SKM-1 treated with dmso at 0.1 percent for 144 hours (cell line): ENCODE data around the gene AOPEP.

Experiments
- DNase-seq: peaks from one replicate; lab custom pipeline; 2025; ENCODE audit not compliant: unreplicated experiment; lab: John Stamatoyannopoulos, UW

The AOPEP gene

GRCh38 chr9:95075700-95076099 lies 349.2 kb downstream of the AOPEP start:
- no peak for DNase-seq

GRCh38 chr9:95076696-95077052 lies 350.2 kb downstream of the AOPEP start:
- DNase-seq, result no peak

- DNase-seq, result no peak
Measured at GRCh38 chr9:95077053-95077765, 350.7 kb downstream of the AOPEP start.

GRCh38 chr9:95077766-95078370 lies 351.4 kb downstream of the AOPEP start:
- DNase-seq, result no peak

GRCh38 chr9:95078511-95078910 lies 352.0 kb downstream of the AOPEP start:
- DNase-seq, result no peak

DNA sequence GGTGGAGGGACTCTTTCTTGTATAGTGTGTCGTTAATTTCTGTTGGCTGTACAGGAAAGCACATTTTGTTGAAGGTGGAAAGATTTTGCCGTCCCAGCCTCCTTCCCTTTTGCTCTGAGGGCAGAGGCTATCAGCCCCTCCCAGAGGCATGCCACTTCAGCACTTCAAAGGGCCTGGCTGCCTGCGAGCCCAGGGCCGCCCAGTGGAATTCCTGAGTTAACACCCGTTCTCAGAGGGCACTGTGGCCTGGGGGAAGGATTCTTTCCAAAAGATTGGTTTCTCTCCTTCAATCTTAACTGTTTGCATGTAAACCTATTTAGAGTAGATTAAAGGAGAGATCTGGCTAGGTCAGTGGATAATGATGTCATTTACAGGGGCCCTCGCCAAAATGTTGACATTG lies 352.4 kb downstream of the AOPEP start:
- no peak for DNase-seq

DNA sequence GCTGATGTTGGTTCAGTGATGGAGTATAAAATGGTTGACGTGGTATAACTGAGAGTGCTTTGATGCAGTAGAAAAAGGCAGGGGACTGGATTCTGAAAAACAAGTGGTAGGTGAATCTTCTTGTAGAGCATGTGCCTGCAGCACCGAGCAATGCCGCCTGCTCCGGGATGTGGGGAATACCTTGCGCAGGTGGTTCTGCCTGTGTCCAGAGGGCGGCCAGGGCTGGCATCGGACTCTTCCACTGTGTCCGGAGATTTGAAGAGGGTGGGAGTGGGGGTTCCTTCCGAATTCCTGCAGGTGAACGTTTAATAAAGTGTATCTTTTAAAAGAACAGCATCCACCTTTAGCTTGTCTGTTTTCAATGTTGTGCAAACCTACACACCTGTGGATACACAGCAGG lies 353.0 kb downstream of the AOPEP start:
- DNase-seq, result no peak

- no peak for DNase-seq
Measured at GRCh38 chr9:95080961-95081647, 354.6 kb downstream of the AOPEP start.

DNA sequence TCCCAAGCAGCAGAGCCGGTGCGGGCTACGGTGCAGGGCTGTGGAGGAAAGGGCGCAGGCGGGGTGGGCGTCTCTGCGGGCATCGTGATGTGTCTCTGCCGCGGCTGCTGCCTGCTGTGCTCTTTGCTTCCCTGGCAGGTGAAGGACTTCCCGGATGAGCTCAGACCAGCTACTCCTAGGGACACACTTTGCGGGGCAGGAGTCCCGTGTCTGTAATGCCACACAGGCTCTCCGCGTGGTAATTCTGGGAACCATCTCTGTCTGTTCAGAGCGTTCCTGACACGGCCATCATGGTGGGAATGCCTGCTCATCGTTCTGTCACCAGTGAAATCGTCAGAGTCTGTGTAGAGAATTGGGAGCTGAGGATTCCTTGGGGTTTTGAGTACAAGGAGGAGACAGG lies 355.5 kb downstream of the AOPEP start:
- no peak for DNase-seq

DNA sequence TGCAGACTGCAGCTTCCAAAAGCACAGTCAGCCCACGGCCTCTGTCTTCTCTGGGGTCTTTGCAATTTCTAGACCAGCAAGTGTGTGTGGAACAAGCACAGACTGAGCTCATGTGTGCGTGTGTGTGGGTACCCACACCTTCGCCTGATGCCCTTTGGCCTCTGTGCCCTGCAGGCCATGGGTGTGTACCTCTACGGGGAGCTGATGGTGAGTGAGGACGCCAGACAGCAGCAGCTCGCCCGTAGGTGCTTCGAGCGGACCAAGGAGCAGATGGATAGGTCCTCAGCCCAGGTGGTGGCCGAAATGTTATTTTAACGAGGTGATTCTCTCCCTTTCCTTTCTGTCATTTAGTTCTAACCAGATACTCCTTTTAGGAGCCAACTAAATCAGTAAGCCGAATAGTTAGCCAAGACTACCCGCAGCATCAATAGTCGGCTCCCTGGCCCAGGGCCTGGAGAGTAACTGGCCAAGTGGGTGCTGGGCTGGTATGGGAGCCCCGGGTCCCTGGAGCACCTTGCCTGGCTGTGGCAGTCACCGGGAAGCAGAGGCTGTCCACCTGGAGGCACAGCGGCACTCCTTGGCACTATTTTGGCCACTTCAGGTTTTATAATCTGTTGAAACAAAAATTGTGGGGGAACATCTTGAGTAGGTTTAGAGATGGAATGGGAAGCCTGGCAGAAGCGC lies 356.0 kb downstream of the AOPEP start:
- no peak for DNase-seq

GRCh38 chr9:95083086-95083768 lies 356.7 kb downstream of the AOPEP start:
- no peak for DNase-seq

DNA sequence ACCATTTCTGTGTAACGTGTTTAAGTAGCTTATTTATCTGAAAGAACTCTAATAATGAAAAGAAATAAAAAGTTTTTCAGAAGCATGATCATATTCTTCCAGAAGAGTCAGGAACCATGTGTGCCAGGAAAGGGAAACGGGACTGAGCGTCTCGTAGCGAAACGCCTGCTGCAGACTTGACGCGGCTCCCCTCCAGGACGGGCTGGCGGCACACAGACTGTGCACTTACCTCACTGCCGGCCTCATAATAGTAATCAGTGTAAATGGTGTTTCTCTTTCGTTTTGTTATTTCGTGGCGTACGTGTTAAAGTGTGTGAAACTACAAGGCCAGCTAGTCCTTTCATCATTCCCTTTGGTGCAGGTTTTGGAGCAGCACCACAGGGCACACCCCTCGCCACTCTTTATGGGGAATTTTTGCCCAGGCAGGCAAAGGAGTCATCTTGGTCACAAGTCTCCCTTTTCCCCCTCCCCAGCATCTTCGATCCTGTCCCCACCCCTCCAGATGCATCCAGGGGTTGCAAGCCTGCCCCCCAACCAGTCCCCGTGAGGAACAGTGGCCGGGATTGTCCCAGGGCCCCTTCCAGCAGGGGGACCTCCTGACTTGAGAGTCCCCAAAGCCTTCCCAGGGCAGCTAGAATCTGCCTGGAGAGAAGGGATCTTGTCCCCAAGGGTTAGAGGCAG lies 357.9 kb downstream of the AOPEP start:
- DNase-seq, result no peak

DNA sequence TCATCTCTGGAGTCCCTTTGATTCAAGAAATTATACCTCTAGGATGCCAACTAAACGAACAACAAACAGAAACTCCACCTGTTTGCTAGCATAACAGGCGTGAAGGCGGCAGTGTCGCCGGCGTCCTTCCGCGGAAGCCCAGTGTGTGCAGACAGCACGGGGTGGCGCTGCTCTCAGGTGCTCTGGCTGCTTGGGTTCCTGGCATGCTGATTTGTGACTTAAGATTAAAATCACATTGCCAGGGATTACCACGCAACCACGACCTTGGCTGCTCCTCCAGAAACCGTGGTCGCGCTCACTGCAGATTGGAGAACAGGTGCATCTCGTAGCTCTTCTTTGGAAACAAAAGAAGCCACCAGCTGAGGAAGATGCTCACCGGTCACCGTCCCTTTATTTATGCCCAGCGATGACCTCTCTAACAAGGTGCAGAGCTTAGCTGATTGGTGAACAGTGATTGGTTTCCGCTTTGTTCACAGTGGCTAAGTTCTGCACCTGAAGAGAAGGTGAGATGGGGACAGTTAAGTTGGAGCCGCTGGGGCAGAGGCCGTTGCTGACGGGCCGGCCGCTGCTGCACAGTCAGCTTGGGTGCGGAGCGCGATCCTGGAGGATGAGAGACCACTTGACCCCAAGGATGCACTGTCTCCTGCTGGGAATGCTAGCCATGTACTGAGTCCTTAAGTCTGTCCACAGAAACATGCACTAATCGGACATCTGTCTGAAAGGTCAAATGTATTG lies 358.7 kb downstream of the AOPEP start:
- DNase-seq, result no peak

- no peak for DNase-seq
Measured at GRCh38 chr9:95085861-95086563, 359.5 kb downstream of the AOPEP start.

- DNase-seq, result no peak
Measured at GRCh38 chr9:95086564-95086955, 360.1 kb downstream of the AOPEP start.

GRCh38 chr9:95087659-95088242 lies 361.3 kb downstream of the AOPEP start:
- no peak for DNase-seq

DNA sequence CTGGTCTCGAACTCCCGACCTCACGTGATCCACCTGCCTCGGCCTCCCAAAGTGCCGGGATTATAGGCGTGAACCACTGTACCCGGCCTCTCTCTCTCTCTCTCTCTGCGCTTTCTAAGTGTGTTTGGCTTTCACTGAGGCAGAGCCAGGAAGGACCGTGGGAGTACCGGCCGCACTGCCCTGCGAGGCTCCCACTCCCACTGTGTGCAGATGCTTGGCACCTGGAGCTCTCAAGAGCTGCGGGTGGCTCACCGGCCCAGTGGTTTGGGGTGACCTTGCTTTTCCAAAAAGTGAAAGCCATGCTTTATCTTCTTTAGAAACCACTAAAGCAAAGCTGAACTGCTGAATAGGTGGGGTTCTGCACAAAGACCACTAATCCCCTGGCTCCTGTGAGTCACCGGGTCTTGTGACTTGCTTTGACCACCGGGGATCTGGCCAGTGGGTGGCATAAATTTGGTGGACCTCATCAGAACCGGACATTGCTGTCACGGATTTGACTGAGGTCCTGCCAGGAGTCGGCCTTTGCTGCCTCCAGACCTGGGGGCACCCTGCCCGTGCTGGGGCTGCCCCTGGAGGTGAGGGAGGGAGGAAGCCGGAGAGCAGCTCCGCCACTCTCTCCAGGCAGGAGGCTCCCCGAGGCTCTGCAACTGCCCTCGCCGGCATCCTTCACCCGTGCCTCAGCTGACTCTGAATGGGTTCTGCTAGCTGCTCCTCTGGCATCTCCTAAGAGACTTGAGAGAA lies 362.1 kb downstream of the AOPEP start:
- no peak for DNase-seq

GRCh38 chr9:95089257-95090022 lies 362.9 kb downstream of the AOPEP start:
- DNase-seq, result no peak
